ENCODE measurements around the gene WDR44.

The WDR44 gene

DNA sequence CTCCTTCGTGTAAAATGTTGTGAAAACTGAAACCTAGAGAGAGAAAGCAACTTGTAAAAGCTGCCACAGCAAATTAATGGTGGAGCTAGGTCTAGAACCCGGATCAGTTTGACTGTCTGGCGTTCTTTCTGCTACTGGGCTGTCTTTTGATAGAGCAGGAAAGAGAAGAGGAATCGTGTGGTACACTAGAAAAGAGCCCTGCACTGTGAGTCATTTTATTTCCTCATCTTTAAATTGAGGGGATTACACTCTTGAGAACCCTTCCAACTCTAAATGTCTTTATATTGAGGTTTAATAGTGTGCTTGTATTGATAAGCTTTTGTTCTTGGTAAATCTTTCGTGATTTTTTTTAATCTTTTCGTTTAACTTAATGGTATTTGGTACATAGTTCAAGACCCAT is 4.3 kb downstream of the WDR44 start:
- TF ChIP-seq, protein P1, sequence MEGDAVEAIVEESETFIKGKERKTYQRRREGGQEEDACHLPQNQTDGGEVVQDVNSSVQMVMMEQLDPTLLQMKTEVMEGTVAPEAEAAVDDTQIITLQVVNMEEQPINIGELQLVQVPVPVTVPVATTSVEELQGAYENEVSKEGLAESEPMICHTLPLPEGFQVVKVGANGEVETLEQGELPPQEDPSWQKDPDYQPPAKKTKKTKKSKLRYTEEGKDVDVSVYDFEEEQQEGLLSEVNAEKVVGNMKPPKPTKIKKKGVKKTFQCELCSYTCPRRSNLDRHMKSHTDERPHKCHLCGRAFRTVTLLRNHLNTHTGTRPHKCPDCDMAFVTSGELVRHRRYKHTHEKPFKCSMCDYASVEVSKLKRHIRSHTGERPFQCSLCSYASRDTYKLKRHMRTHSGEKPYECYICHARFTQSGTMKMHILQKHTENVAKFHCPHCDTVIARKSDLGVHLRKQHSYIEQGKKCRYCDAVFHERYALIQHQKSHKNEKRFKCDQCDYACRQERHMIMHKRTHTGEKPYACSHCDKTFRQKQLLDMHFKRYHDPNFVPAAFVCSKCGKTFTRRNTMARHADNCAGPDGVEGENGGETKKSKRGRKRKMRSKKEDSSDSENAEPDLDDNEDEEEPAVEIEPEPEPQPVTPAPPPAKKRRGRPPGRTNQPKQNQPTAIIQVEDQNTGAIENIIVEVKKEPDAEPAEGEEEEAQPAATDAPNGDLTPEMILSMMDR (conservative IDR thresholded peaks at IDR 0.05), result no peak
- TF ChIP-seq ZFX (IDR thresholded peaks at IDR 0.05), result no peak
- H3K27ac ChIP-seq, result no peak overlapping the region

- no peak overlapping the region for H3K27ac ChIP-seq
- no peak for TF ChIP-seq ZFX (IDR thresholded peaks at IDR 0.05)
- TF ChIP-seq, protein P1 (conservative IDR thresholded peaks at IDR 0.05), result no peak
Measured at GRCh38 chrX:118350706-118351105, 4.8 kb downstream of the WDR44 start.

DNA sequence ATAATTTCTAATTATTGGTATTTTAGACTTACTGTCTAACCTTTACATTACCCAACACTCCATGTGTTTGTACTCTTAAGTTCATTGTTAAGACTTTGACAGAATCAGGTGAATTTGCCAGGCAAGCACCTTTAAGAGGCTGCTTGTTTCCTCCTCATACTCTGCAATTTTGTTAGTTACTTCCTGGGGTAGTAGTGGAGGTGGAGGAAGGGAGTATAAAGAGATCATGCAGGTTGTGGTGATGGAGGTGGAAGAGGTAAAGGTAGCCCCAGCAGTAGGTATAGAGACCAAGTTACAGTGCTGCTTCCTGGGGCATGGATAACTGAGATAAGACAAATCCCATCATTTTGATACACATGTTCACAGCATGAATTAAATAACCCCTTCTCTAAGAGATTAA is 6.7 kb downstream of the WDR44 start:
- TF ChIP-seq, protein P1 (conservative IDR thresholded peaks at IDR 0.05), result no peak
- TF ChIP-seq ZFX (IDR thresholded peaks at IDR 0.05), result no peak

GRCh38 chrX:118353081-118353850 is 7.4 kb downstream of the WDR44 start:
- TF ChIP-seq, protein P1 (conservative IDR thresholded peaks at IDR 0.05), result no peak
- no peak for TF ChIP-seq ZFX (IDR thresholded peaks at IDR 0.05)
- no peak overlapping the region for H3K27ac ChIP-seq

More for the DNA sequence above, 6.7 kb downstream of the WDR44 start:
- H3K27ac ChIP-seq, result no peak overlapping the region

- no peak overlapping the region for H3K27ac ChIP-seq
- no peak for TF ChIP-seq ZFX (IDR thresholded peaks at IDR 0.05)
- TF ChIP-seq, protein P1 (conservative IDR thresholded peaks at IDR 0.05), result no peak
Measured at GRCh38 chrX:118355225-118355920, 9.5 kb downstream of the WDR44 start.

DNA sequence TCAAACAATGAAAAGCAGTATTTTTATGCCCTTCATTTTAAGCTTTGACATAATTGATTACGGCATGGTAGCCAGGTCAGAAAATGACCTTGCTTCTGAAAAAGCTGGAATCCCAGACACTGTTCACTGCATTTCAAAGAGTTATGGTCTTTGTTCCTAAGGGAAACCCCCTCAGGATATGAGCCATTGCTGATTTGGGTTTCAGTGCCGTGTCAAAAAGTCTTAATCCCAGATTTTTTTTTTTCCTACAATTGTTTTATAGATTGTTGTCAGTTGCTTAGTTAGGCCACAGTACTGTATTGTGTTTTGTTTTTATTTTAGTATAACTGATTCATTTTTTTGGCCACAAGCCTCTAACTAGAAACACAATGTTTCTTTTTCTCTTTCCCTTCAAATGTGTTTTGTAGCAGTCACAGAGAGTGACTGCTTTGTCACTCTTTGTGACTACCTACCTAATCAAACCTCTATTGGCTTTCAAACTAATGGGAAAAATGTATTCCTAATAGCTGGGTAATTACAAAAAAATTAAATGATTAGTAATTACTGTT is 10.3 kb downstream of the WDR44 start:
- TF ChIP-seq, protein P1 (conservative IDR thresholded peaks at IDR 0.05), result no peak
- TF ChIP-seq ZFX (IDR thresholded peaks at IDR 0.05), result no peak
- H3K27ac ChIP-seq, result no peak overlapping the region

All from C4-2B (cell line).